GM19035 (cell line): ENCODE results near the gene PIAS1.
"Not testable (repeated sequence)": the region's sequence is repeated elsewhere in the genome, so short reads cannot be mapped to it uniquely, and the experiment has no call there.

Source experiments
- ATAC-seq: cut with Tn5 transposase; IDR thresholded peaks from one replicate; pipeline ENCODE4 v1.9.1; 2021; ENCODE audit not compliant: unreplicated experiment

Gene PIAS1

GRCh38 chr15:68113751-68114150 is 59.6 kb downstream of the PIAS1 start:
- no peak for ATAC-seq

- no peak for ATAC-seq
Measured at GRCh38 chr15:68114356-68114755, 60.2 kb downstream of the PIAS1 start.

GRCh38 chr15:68114840-68115239 is 60.7 kb downstream of the PIAS1 start:
- no peak for ATAC-seq

- ATAC-seq, result no peak
Measured at GRCh38 chr15:68124700-68125099, 70.6 kb downstream of the PIAS1 start.

GRCh38 chr15:68126396-68126795 is 72.3 kb downstream of the PIAS1 start:
- ATAC-seq, result no peak

- no peak for ATAC-seq
Measured at GRCh38 chr15:68129072-68129471, 75.0 kb downstream of the PIAS1 start.

GRCh38 chr15:68130851-68131250 is 76.7 kb downstream of the PIAS1 start:
- ATAC-seq, result no peak

- ATAC-seq, result no peak
Measured at GRCh38 chr15:68137096-68137495, 83.0 kb downstream of the PIAS1 start.

- no peak for ATAC-seq
Measured at GRCh38 chr15:68143129-68143528, 89.0 kb downstream of the PIAS1 start.

GRCh38 chr15:68143785-68144184 is 89.7 kb downstream of the PIAS1 start:
- ATAC-seq, result no peak

GRCh38 chr15:68145706-68146105 is 91.6 kb downstream of the PIAS1 start:
- ATAC-seq, result no peak

- ATAC-seq, result no peak
Measured at GRCh38 chr15:68148039-68148438, 93.9 kb downstream of the PIAS1 start.

- ATAC-seq, result no peak
Measured at GRCh38 chr15:68149059-68149458, 94.9 kb downstream of the PIAS1 start.

- no peak for ATAC-seq
Measured at GRCh38 chr15:68150187-68150586, 96.1 kb downstream of the PIAS1 start.

GRCh38 chr15:68151277-68151676 is 97.2 kb downstream of the PIAS1 start:
- ATAC-seq, result no peak

- no peak for ATAC-seq
Measured at GRCh38 chr15:68152342-68152741, 98.2 kb downstream of the PIAS1 start.

- ATAC-seq, result no peak
Measured at GRCh38 chr15:68154923-68155559, 100.9 kb downstream of the PIAS1 start.

GRCh38 chr15:68157074-68157473 is 103.0 kb downstream of the PIAS1 start:
- ATAC-seq, result no peak

GRCh38 chr15:68158046-68158628 is 104.0 kb downstream of the PIAS1 start:
- ATAC-seq, result no peak

- ATAC-seq, result no peak
Measured at GRCh38 chr15:68163191-68163590, 109.1 kb downstream of the PIAS1 start.

- no peak for ATAC-seq
Measured at GRCh38 chr15:68166847-68167246, 112.7 kb downstream of the PIAS1 start.

GRCh38 chr15:68172037-68172436 is 117.9 kb downstream of the PIAS1 start:
- not testable (repeated sequence) for ATAC-seq

GRCh38 chr15:68173119-68173518 is 119.0 kb downstream of the PIAS1 start:
- ATAC-seq, result no peak
